HUES6 (cell line): ENCODE results near the gene C17orf75.
"Not testable (repeated sequence)": the region's sequence is repeated elsewhere in the genome, so short reads cannot be mapped to it uniquely, and the experiment has no call there.

Experiments
- H3K27ac ChIP-seq: 2 replicates; pipeline ENCODE4 v1.7.0; 2013; ENCODE audit warnings: low read depth, mild to moderate bottlenecking, low read length, inconsistent platforms
- H3K27me3 ChIP-seq: 2 replicates; pipeline ENCODE4 v1.6.1; 2013; ENCODE audit warnings: low read length; ENCODE audit not compliant: control insufficient read depth, insufficient read depth
- H3K36me3 ChIP-seq: 2 replicates; pipeline ENCODE4 v1.6.1; 2013; ENCODE audit warnings: low read length; ENCODE audit not compliant: control insufficient read depth, insufficient read depth
- H3K4me1 ChIP-seq: 2 replicates; pipeline ENCODE4 v1.6.1; 2013; ENCODE audit warnings: low read length; ENCODE audit not compliant: control insufficient read depth, insufficient read depth
- H3K4me3 ChIP-seq: 2 replicates; pipeline ENCODE4 v1.5.1; 2013; ENCODE audit warnings: low read depth, low read length
- H3K9ac ChIP-seq: one replicate; pipeline ENCODE4 v1.6.1; 2013; ENCODE audit warnings: mild to moderate bottlenecking, low read length
- H3K9me3 ChIP-seq: 2 replicates; pipeline ENCODE4 v1.6.1; 2013; ENCODE audit warnings: low read depth, low read length; ENCODE audit not compliant: control insufficient read depth, insufficient read depth

Gene C17orf75

DNA sequence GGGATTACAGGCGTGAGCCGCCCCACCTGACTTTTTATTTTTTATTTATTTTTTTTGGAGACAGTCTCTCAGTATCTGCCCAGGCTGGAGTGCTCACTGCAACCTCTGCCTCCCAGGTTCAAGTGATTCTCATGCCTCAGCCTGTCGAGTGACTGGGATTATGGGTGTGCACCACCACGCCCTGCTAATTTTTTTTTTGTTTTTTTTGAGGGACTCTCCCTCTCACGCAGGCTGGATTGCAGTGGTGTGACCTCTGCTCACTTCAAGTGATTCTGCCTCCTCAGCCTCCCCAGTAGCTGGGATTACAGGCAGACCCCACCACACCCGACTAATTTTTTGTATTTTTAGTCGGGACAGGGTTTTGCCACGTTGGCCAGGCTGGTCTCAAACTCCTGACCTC lies 15.6 kb upstream of the C17orf75 start:
- no peaks in the 10 kb centered on the region for H3K4me1 ChIP-seq
- H3K9ac ChIP-seq = no peak overlapping the region
- peaks cover 93% of the 10 kb centered on the region for H3K36me3 ChIP-seq
- H3K9me3 ChIP-seq = no peaks in the 10 kb centered on the region
- H3K4me3 ChIP-seq = no peak overlapping the region
- H3K27ac ChIP-seq = no peak overlapping the region
- H3K27me3 ChIP-seq = no peaks in the 10 kb centered on the region

DNA sequence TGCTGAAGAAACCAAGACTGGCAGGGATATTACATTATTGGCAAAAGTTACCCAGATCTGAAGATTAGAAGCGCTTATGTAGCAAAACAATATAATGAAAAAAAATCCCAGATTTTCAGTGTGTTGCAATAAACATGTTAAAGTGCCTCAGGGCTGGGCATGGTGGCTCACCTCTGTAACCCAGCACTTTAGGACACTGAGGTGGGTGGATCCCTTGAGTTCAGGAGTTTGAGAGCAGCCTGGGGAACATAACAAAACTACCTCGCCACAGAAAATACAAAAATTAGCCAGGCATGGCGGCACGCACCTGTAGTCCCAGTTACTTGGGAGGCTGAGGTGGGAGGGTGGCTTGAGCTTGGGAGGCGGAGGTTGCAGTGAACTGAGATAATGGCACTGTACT lies 14.8 kb upstream of the C17orf75 start:
- H3K36me3 ChIP-seq = peaks cover 91% of the 10 kb centered on the region

DNA sequence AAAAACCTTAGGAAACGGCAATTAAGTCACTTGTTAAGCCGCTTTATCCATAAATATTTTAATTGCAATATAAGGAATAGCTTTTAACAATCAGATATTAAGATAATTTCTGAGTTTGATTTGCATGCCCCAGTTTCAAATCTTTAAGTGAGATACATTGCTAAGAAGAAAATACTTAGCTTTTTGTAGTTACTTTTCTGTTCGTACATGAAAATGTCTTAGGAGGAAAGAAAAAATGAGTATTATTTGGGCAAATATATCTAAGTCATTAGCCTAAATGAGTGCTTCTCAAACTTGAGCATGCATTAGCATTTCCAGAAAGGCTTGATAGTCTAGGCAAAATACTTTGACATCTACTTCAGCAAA lies 14.4 kb upstream of the C17orf75 start:
- Histone ChIP-seq H3K27me3 (no peaks in the 10 kb centered on the region), H3K4me1 (no peaks in the 10 kb centered on the region), H3K9me3 (no peaks in the 10 kb centered on the region), H3K36me3 (peaks cover 90% of the 10 kb centered on the region), H3K4me3 (no peak overlapping the region), H3K27ac (peak overlapping the region; percentile 13; the same call in 1 of the 2 replicates), H3K9ac (no peak overlapping the region)

More for the DNA sequence above, 14.8 kb upstream of the C17orf75 start:
- Histone ChIP-seq H3K4me1 (no peaks in the 10 kb centered on the region), H3K4me3 (no peak overlapping the region), H3K9ac (no peak overlapping the region), H3K27me3 (no peaks in the 10 kb centered on the region), H3K27ac (no peak overlapping the region), H3K9me3 (no peaks in the 10 kb centered on the region)

DNA sequence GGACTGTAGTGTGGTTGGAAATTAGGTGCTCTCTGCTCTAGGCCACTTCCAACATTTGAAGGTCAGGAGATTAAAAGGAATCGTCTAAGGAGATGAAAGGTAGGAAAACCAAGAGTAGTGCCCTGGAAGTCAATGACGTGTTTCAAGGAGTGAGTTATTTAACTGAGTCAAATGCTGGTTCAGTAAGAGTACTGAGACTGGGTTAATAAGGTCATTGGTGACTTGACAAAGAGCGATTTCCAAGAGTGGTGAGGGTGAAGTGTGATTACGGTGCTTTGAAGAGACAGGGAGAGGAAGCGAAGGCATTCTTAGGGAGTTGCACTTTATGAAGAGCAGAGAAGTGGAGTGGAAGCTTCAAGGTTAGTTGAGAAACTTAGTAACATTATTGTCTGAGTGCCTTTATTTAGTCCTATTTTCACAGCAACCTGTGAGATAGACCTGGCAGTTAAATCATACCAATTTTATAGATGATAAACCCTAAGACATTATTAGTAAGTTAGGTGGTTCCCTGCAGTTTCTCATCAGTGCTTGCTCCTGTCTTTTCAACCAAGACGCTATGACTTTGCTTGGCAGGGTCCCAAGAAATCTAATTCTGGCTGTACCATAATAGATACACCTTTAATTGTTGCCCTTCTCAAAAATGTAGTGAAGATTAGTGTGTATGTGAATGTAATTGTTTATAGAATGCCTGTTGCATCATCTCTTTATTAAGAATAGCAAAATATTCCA lies 13.8 kb upstream of the C17orf75 start:
- Histone ChIP-seq H3K36me3 (peaks cover 85% of the 10 kb centered on the region), H3K4me3 (no peak overlapping the region), H3K4me1 (no peaks in the 10 kb centered on the region), H3K9ac (no peak overlapping the region), H3K9me3 (no peaks in the 10 kb centered on the region), H3K27me3 (no peaks in the 10 kb centered on the region), H3K27ac (peak overlapping the region; percentile 13; the same call in 1 of the 2 replicates)

DNA sequence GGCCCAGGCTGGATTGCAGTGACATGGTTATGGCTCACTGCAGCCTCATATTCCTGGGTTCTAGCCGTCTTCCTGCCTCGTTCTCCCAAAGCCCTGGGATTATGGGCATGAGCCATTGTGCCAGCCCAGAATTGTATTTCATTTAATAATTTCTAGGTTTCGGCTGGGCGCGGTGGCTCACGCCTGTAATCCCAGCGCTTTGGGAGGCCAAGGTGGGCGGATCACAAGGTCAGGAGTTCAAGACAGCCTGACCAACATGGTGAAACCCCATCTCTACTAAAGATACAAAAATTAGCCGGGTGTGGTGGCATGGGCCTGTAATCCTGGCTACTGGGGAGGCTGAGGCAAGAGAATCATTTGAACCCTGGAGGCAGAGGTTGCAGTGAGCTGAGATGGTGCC lies 10.8 kb upstream of the C17orf75 start:
- not testable (repeated sequence) for H3K4me1 ChIP-seq, H3K9ac ChIP-seq, H3K27ac ChIP-seq, H3K27me3 ChIP-seq, H3K9me3 ChIP-seq
- H3K4me3 ChIP-seq = peak overlapping the region; percentile 96
- peaks cover 59% of the 10 kb centered on the region for H3K36me3 ChIP-seq

GRCh38 chr17:32350666-32351418 lies 8.9 kb upstream of the C17orf75 start:
- peak overlapping the region; percentile 96 for H3K4me3 ChIP-seq
- H3K9me3 ChIP-seq = no peaks in the 10 kb centered on the region
- H3K4me1 ChIP-seq = no peaks in the 10 kb centered on the region
- peak overlapping the region; percentile 96 for H3K27ac ChIP-seq
- peaks cover 44% of the 10 kb centered on the region for H3K36me3 ChIP-seq
- H3K9ac ChIP-seq = peak overlapping the region; percentile 100
- H3K27me3 ChIP-seq = no peaks in the 10 kb centered on the region

DNA sequence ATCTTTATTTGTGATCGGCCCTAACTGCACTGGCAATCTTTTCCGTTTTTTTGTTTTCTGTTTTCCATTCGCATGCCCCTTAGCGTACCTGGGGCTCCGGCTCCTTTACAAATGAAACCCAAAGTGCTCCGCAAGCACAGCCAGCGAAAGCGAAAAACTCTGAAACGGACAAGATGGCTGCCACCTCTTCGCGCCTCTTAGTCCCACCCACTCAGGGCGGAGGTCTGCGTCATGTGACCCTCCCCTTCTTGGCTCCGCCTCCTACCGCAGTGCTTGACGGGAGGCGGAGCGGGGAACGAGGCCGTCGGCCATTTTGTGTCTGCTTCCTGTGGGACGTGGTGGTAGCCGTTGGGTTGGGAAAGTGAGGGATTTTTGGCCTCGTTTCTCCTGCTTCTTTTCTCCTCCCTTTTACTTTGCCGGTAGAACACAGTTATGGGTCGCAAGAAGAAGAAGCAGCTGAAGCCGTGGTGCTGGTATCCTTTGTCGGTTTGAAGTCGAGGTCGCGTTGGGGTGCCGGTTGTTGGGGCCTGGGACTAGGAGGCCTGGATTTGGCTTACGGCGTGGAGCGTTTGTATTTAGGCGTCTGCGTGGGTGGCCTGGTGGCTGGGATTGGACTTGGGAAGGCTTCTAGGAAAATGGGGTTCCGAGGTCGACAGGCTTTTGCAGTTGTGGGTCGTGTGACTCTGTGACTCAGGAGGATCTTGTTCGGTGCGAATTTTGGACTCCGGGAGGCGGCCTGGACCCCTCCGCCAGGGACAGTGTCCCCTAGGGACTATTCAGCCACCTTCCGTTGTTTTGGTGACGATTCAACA lies 8.1 kb upstream of the C17orf75 start, which contains the start of gene ZNF207:
Gene ZNF207, plus strand, starts transcription at position 304 of the 812 bp plus-strand sequence. Its CDS starts 129 bp downstream, at position 433.
- H3K36me3 ChIP-seq = peaks cover 36% of the 10 kb centered on the region
- peak within 1 kb of the TSS; percentile 96 for H3K4me3 ChIP-seq
- H3K9ac ChIP-seq = peak within 1 kb of the TSS; percentile 100
- H3K4me1 ChIP-seq = no peaks in the 10 kb centered on the region
- peak within 1 kb of the TSS; percentile 96 for H3K27ac ChIP-seq
- H3K9me3 ChIP-seq = no peaks in the 10 kb centered on the region
- no peaks in the 10 kb centered on the region for H3K27me3 ChIP-seq

GRCh38 chr17:32349503-32349853 lies 7.5 kb upstream of the C17orf75 start:
- H3K9ac ChIP-seq = peak overlapping the region; percentile 100

DNA sequence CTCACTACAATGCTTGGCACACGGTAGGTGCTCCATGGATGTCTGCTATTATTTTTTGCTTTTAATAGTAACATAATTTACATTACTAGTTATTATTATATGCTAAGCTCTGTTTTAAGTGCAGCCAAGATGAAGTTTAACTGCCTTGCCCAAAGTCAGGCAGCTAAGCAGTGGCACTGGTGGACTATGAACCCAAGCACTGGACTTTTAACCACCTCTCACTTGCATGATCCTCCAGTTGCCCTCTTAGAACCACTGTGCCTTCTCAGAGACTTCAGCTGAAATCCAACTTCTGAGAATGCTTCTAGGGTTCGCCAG lies 6.5 kb upstream of the C17orf75 start:
- no peaks in the 10 kb centered on the region for H3K9me3 ChIP-seq
- H3K9ac ChIP-seq = no peak overlapping the region
- H3K27me3 ChIP-seq = no peaks in the 10 kb centered on the region
- peak overlapping the region; percentile 96; the same call in 1 of the 2 replicates for H3K4me3 ChIP-seq
- no peaks in the 10 kb centered on the region for H3K4me1 ChIP-seq
- no peak overlapping the region for H3K27ac ChIP-seq
- peaks cover 22% of the 10 kb centered on the region for H3K36me3 ChIP-seq

More at GRCh38 chr17:32349503-32349853, 7.5 kb upstream of the C17orf75 start:
- H3K9me3 ChIP-seq = no peaks in the 10 kb centered on the region
- H3K4me1 ChIP-seq = no peaks in the 10 kb centered on the region
- H3K27me3 ChIP-seq = no peaks in the 10 kb centered on the region
- H3K27ac ChIP-seq = peak overlapping the region; percentile 96
- peaks cover 30% of the 10 kb centered on the region for H3K36me3 ChIP-seq
- H3K4me3 ChIP-seq = peak overlapping the region; percentile 96

DNA sequence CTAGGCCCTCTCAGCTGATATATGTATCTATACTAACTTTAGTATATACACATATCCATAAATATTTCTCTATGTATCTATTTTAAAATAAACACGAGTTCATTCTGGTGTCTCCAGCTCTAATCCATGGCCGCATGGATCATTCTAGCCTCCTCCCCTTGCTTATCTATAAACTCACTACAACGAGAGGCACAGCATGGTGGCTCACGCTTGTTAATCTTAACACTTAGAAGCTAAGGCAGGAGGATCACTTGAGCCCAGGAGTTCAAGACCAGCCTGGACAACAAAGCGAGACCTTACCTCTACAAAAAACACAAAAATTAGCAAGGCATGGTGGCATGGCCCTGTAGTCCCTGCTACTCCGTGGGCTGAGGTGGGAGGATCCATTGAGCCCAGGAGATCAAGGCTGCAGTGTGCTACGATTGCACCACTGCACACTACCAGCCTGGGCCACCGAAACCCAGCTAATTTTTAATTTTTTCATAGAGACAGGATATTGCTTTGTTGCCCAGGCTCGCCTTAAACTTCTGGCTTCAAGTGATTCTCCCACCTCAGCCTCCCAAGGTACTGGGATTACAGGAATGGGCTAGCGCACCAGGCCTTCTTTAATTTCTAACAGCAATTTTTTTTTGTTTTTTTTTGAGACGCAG lies 4.1 kb upstream of the C17orf75 start:
- no peak overlapping the region for H3K27ac ChIP-seq
- peaks cover 3% of the 10 kb centered on the region for H3K4me1 ChIP-seq
- H3K9me3 ChIP-seq = no peaks in the 10 kb centered on the region
- H3K4me3 ChIP-seq = no peak overlapping the region
- 0 out of 2 replicates have a peak, but pooled peaks cover 5% of the 10 kb centered on the region for H3K36me3 ChIP-seq
- no peaks in the 10 kb centered on the region for H3K27me3 ChIP-seq
- no peak overlapping the region for H3K9ac ChIP-seq
